T-cell (primary cell): ENCODE data around the gene CUX1. TPM values are rescaled to one million over a fixed set of nuclear protein-coding genes. Genes with fewer than 3 reads are reported as not detected.

ENCODE experiments used
- ATAC-seq, 4 experiments: fragments of 200-7000 bp in 3 of 4; fragments of 150-1000 bp in 1 of 4; cut with Tn5 transposase; replicated peaks in 1 of 4; 1 replicate in 3 of 4; 2 replicates in 1 of 4; pipeline ENCODE4 v1.10.0; 2021; ENCODE audit warnings: moderate library complexity in 3 of 4, mild to moderate bottlenecking in 2 of 4, moderate number of reproducible peaks in 1 of 4
- CTCF ChIA-PET, 2 donors: fragments of 300-600 bp; sonication (Branson Sonifier 250); formaldehyde crosslinking; loops; one replicate each; lab custom pipeline; 2022; ENCODE audit warnings: antibody characterized with exemption in 2 of 2; lab: Charles Lee
- POLR2A ChIA-PET, 2 donors: fragments of 300-600 bp; sonication (Branson Sonifier 250); formaldehyde crosslinking; loops; one replicate each; lab custom pipeline; 2022; ENCODE audit warnings: antibody characterized with exemption in 2 of 2; lab: Charles Lee
- DNase-seq, 35 experiments: peaks; one replicate each; pipeline versions ENCODE4 v3.0.0 to v3.0.0-alpha.2; 2013 to 2023
- H3K27ac ChIP-seq: one replicate; pipeline ENCODE4 v1.5.1; 2013; ENCODE audit warnings: low read length
- H3K27me3 ChIP-seq, 2 experiments: replicated peaks in 1 of 2; 1 replicate in 1 of 2; 2 replicates in 1 of 2; pipeline versions ENCODE4 v1.6.1 to v1.7.0; 2013; ENCODE audit warnings: low read length in 1 of 2, mixed read lengths in 1 of 2; ENCODE audit not compliant: control insufficient read depth in 2 of 2, insufficient read depth in 2 of 2; ENCODE audit errors: extremely low read depth in 1 of 2
- H3K36me3 ChIP-seq, 2 donors: 1 replicate in 1 of 2; 2 replicates in 1 of 2; pipeline versions ENCODE4 v1.6.1 to v1.7.0; 2013; ENCODE audit warnings: low read length in 1 of 2; ENCODE audit not compliant: control insufficient read depth in 2 of 2, insufficient read depth in 1 of 2; ENCODE audit errors: extremely low read depth in 1 of 2
- H3K4me1 ChIP-seq, 2 experiments: 1 replicate in 1 of 2; 2 replicates in 1 of 2; pipeline versions ENCODE4 v1.6.1 to v1.7.0; 2013; ENCODE audit warnings: low read length in 2 of 2, mixed read lengths in 1 of 2; ENCODE audit not compliant: insufficient read depth in 2 of 2, control insufficient read depth in 1 of 2; ENCODE audit errors: extremely low read depth in 1 of 2
- H3K4me3 ChIP-seq, 2 donors: 1 replicate in 1 of 2; 2 replicates in 1 of 2; pipeline versions ENCODE4 v1.5.1 to v1.7.0; 2013; ENCODE audit warnings: mild to moderate bottlenecking in 2 of 2, low read length in 1 of 2, moderate library complexity in 1 of 2; ENCODE audit not compliant: control insufficient read depth in 1 of 2; ENCODE audit errors: extremely low read depth in 1 of 2
- H3K9me3 ChIP-seq: 2 replicates; pipeline ENCODE4 v1.7.0; 2013
- H3K27ac Mint-ChIP-seq, 2 donors: one replicate each; pipeline ENCODE4 v1.8.0; 2020 to 2021; ENCODE audit warnings: mild to moderate bottlenecking in 2 of 2, mixed read lengths in 2 of 2
- H3K27me3 Mint-ChIP-seq, 2 donors: one replicate each; pipeline ENCODE4 v1.8.0; 2021 to 2022; ENCODE audit warnings: mixed read lengths in 2 of 2
- H3K36me3 Mint-ChIP-seq: one replicate; pipeline ENCODE4 v1.8.0; 2021; ENCODE audit warnings: mixed read lengths
- H3K4me1 Mint-ChIP-seq, 3 donors: one replicate each; pipeline ENCODE4 v1.8.0; 2020 to 2022; ENCODE audit warnings: mixed read lengths in 3 of 3, mild to moderate bottlenecking in 1 of 3
- H3K4me3 Mint-ChIP-seq, 3 donors: one replicate each; pipeline ENCODE4 v1.8.0; 2020 to 2022; ENCODE audit warnings: mild to moderate bottlenecking in 3 of 3, mixed read lengths in 3 of 3, moderate library complexity in 3 of 3
- H3K9me3 Mint-ChIP-seq, 3 donors: one replicate each; pipeline ENCODE4 v1.8.0; 2020 to 2022; ENCODE audit warnings: mixed read lengths in 3 of 3
- WGBS: methylation state at CpG from one replicate; pipeline ENCODE4 v1.1.5; 2013; ENCODE audit warnings: missing lambda C conversion rate; ENCODE audit not compliant: insufficient coverage; 5-methylcytosine and 5-hydroxymethylcytosine counted together
- total RNA-seq, 35 experiments: library from RNA in 6 of 35; stranded (reverse) in 6 of 35; fragments of 120-200 nt in 1 of 35; gene quantifications; one replicate each; pipeline versions ENCODE4 v1.2.1 to v1.2.4 and lab custom pipeline; 2013 to 2026

Gene CUX1
- total RNA-seq, 5 donors from 2014 or later (not counting 1 experiment from before 2014, with no cell fraction given), result 36.9 to 50.2 (median 42.8) TPM

DNA sequence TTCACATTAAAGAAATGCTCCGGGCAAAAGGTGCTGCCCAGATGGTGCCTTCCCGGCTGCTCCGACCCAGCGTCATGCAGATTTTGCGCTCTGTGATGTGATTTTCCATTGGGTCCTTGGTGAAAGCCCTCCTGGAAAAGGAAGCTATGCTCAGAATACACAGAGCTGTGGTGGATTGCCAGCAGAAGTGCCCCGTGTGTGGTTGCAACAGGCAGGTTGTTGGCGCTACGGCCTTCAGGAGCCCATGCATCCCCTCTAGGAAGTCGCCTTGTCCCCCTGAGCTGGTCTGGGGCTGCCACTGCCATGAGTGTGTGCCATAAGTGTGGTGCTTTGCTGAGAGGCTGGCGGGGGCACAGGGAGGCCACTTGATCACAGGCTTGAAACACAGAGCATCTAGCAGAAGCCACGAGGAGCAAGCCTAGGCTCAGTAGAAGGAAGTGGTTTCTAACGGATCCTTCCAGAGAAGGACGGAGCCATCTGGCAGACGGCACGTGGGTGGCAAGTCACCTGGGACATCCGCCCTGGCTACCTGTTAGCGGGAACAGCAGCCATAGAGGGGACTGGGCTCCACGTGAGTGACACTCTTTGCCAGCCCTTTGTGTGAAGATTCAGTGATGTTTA, 210.9 kb downstream of the CUX1 start:
- Mint-ChIP-seq H3K4me3 (no peak overlapping the region), H3K36me3 (peaks cover 19% of the 10 kb centered on the region), H3K27ac (no peak overlapping the region), H3K4me1 (peaks cover 3 to 22% (median 20%) of the 10 kb centered on the region in 3 donors), H3K9me3 (no peaks in the 10 kb centered on the region), H3K27me3 (no peaks in the 10 kb centered on the region)
- peaks cover 7 to 9% of the 10 kb centered on the region in 2 experiments for H3K4me1 ChIP-seq
- ChIA-PET CTCF (no interaction called here), POLR2A (no interaction called here)
- no peaks in the 10 kb centered on the region for H3K27me3 ChIP-seq
- no peak overlapping the region for H3K27ac ChIP-seq
- H3K36me3 ChIP-seq, result no peaks in the 10 kb centered on the region
- WGBS, result 52% methylated on average over 15 of the region's 18 CpGs
- H3K9me3 ChIP-seq, result no peaks in the 10 kb centered on the region
- no peak overlapping the region for H3K4me3 ChIP-seq
- peak in 11 of 35 experiments; percentile 1 to 34 (median 5) for DNase-seq
- ATAC-seq, result peak in 2 of 4 experiments; percentile 12 to 65

DNA sequence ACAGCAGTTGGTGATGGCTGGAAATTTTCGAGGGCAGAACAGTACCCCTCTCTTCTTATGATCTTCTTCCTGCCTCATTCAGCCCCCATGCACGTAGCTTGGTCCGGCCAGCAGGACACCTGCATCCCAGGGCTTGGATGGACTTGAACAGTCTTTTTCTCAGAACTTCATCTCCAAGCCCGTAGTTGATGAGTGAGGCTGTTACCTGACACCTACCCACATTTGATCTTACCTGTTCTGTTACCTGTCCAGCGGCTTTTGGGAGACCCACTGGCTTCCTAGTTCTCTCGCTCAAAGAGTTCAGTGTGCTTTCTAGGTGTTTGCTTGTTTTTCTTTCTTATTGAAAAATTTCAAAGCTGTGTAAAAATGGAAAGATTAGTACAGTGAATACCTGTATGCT, 212.2 kb downstream of the CUX1 start:
- Histone ChIP-seq H3K9me3 (no peaks in the 10 kb centered on the region), H3K4me1 (peaks cover 7 to 9% of the 10 kb centered on the region in 2 experiments), H3K27me3 (no peaks in the 10 kb centered on the region), H3K27ac (no peak overlapping the region), H3K4me3 (no peak overlapping the region), H3K36me3 (no peaks in the 10 kb centered on the region)
- Mint-ChIP-seq H3K9me3 (no peaks in the 10 kb centered on the region), H3K36me3 (peaks cover 19% of the 10 kb centered on the region), H3K27ac (no peak overlapping the region), H3K4me1 (peaks cover 3 to 13% (median 9%) of the 10 kb centered on the region in 3 donors), H3K4me3 (no peak overlapping the region), H3K27me3 (no peaks in the 10 kb centered on the region)
- ChIA-PET CTCF (no interaction called here), POLR2A (no interaction called here)
- 78% methylated on average over 4 of the region's 6 CpGs for whole genome bisulfite sequencing
- no peak for ATAC-seq
- no peak for DNase-seq

DNA sequence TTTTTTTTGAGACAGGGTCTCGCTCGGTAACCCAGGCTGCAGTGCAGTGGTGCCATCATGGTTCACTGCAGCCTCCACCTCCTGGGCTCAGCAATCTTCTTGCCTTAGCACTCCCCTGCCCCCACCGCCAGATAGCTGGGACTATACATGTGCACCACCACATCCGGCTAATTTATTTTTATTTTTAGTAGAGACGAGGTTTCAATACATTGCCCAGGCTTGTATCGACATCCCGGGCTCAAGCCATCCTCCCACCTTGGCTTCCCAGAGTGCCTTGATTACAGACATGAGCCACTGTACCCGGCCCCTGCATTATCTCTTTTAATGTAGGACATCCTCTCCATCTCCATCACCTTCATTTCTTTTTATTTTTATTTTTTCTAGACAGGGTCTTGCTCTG, 213.3 kb downstream of the CUX1 start:
- H3K9me3 ChIP-seq, result no peaks in the 10 kb centered on the region
- peaks cover 19% of the 10 kb centered on the region for H3K36me3 Mint-ChIP-seq
- H3K9me3 Mint-ChIP-seq, result no peaks in the 10 kb centered on the region
- no peaks in the 10 kb centered on the region for H3K36me3 ChIP-seq
- no peaks in the 10 kb centered on the region for H3K27me3 ChIP-seq
- ATAC-seq (no peak), DNase-seq (no peak)
- ChIA-PET CTCF (no interaction called here), POLR2A (no interaction called here)
- no peak overlapping the region for H3K4me3 Mint-ChIP-seq
- peaks cover 7% of the 10 kb centered on the region in 2 experiments for H3K4me1 ChIP-seq
- H3K27ac Mint-ChIP-seq, result no peak overlapping the region
- H3K4me1 Mint-ChIP-seq, result peaks cover 3 to 12% (median 5%) of the 10 kb centered on the region in 3 donors
- no peak overlapping the region for H3K27ac ChIP-seq
- no peak overlapping the region for H3K4me3 ChIP-seq
- 81% methylated on average over 4 of the region's 8 CpGs for WGBS
- no peaks in the 10 kb centered on the region for H3K27me3 Mint-ChIP-seq

DNA sequence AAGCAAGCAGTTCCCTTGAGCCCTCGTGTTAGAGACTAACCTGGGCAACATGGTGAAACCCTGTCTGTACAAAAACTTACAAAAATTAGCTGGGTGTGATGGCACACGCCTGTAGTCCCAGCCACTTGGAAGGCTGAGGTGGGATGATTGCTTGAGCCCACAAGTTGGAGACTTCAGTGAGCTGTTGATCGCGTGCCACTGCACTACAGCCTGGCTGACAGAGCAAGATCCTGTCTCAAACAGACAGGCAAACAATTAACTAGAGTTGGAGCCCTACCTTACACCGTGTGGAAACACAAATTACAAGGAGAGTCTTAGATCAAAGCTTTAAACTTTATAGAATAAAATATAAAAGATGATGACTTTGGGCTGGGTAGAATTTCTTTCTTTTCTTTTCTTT, 219.5 kb downstream of the CUX1 start:
- 96% methylated on average over 4 of the region's 5 CpGs for whole genome bisulfite sequencing
- no peak overlapping the region for H3K27ac Mint-ChIP-seq
- no peaks in the 10 kb centered on the region for H3K4me1 ChIP-seq
- H3K4me3 ChIP-seq, result no peak overlapping the region
- H3K36me3 Mint-ChIP-seq, result peaks cover 11% of the 10 kb centered on the region
- DNase-seq, result no peak
- no peak for ATAC-seq
- no peak overlapping the region for H3K4me3 Mint-ChIP-seq
- peaks cover 0 to 5% (median 0%) of the 10 kb centered on the region in 3 donors for H3K4me1 Mint-ChIP-seq
- ChIA-PET CTCF (no interaction called here), POLR2A (no interaction called here)
- H3K36me3 ChIP-seq, result no peaks in the 10 kb centered on the region
- H3K27ac ChIP-seq, result no peak overlapping the region
- H3K9me3 ChIP-seq, result no peaks in the 10 kb centered on the region
- H3K27me3 ChIP-seq, result no peaks in the 10 kb centered on the region
- H3K9me3 Mint-ChIP-seq, result no peaks in the 10 kb centered on the region
- H3K27me3 Mint-ChIP-seq, result no peaks in the 10 kb centered on the region

DNA sequence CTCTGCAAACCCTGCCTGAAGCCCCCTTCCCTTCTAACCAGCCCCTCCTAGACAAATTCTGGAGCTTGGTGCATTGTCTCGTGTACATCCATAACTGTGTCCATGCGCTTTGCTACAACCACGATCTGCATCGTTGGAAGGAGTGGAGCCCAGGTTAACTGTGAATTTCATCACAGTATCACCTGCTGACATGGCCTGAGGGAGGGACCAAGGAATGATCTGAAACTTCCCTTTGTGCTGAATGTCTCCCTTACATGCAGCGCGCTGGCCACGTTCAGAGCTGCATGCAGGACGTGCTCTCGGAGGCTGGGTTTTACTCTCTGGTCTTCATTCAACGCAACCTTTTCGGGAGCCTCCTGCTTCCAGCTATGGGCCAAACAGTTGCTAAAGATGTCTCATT, 222.3 kb downstream of the CUX1 start:
- Histone ChIP-seq H3K4me3 (no peak overlapping the region), H3K4me1 (peaks cover 0 to 3% of the 10 kb centered on the region in 2 experiments), H3K36me3 (no peaks in the 10 kb centered on the region), H3K9me3 (no peaks in the 10 kb centered on the region), H3K27ac (no peak overlapping the region), H3K27me3 (no peaks in the 10 kb centered on the region)
- H3K27me3 Mint-ChIP-seq, result no peaks in the 10 kb centered on the region
- peaks cover 0 to 12% (median 4%) of the 10 kb centered on the region in 3 donors for H3K4me1 Mint-ChIP-seq
- H3K4me3 Mint-ChIP-seq, result no peak overlapping the region
- no peak for DNase-seq
- H3K9me3 Mint-ChIP-seq, result no peaks in the 10 kb centered on the region
- peaks cover 16% of the 10 kb centered on the region for H3K36me3 Mint-ChIP-seq
- ChIA-PET CTCF (interaction anchor here in 1 of 2 donors (0.7 kb wide), 1 partner anchor 139 kb away, joined by 7 read pairs; no protein-coding TSS in a partner anchor), POLR2A (no interaction called here)
- WGBS, result 95% methylated on average over 9 of the region's 11 CpGs
- no peak overlapping the region for H3K27ac Mint-ChIP-seq
- ATAC-seq, result no peak

DNA sequence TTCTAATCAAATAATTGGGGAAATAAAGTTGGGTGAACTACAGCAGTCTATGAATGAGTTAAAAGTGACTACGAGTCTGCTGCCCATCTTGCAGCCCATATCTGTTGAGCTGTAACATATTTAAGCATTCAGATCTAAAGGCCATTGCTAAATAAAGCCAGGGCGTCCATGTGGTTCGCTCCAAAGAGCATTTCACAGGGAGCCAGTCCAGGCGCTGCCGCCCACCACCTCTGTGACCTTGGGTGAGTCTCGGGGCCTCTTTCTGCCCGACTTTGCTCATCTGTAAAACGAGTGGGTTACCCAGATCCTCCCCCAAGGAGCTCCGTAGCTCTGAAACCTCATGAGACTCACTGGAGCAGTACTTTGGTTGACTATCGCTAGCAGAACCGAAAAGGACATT, 223.1 kb downstream of the CUX1 start:
- no peaks in the 10 kb centered on the region for H3K36me3 ChIP-seq
- Mint-ChIP-seq H3K36me3 (peaks cover 16% of the 10 kb centered on the region), H3K27me3 (no peaks in the 10 kb centered on the region), H3K4me1 (peaks cover 2 to 15% (median 8%) of the 10 kb centered on the region in 3 donors), H3K9me3 (no peaks in the 10 kb centered on the region), H3K27ac (no peak overlapping the region), H3K4me3 (no peak overlapping the region)
- POLR2A ChIA-PET, result no interaction called here
- H3K4me1 ChIP-seq, result peaks cover 0 to 4% of the 10 kb centered on the region in 2 experiments
- H3K27ac ChIP-seq, result no peak overlapping the region
- CTCF ChIA-PET, result interaction anchor here in 1 of 2 donors (0.6 kb wide), 1 partner anchor 63 kb away, joined by 3 read pairs; no protein-coding TSS in a partner anchor
- 89% methylated on average over 11 of the region's 11 CpGs for WGBS
- no peaks in the 10 kb centered on the region for H3K27me3 ChIP-seq
- DNase-seq, result no peak
- no peaks in the 10 kb centered on the region for H3K9me3 ChIP-seq
- no peak overlapping the region for H3K4me3 ChIP-seq
- ATAC-seq, result no peak
